Endodermal cell (in vitro differentiated cells): ENCODE measurements around the gene HBG2. TPM values are rescaled to one million over a fixed set of nuclear protein-coding genes. Genes with fewer than 3 reads are reported as not detected.
"Not testable (repeated sequence)": the region's sequence is repeated elsewhere in the genome, so short reads cannot be mapped to it uniquely, and the experiment has no call there.

Experiments
- DNase-seq: peaks from one replicate; pipeline ENCODE4 v3.0.0-alpha.2; 2017
- H3K27ac ChIP-seq: 2 replicates; pipeline ENCODE4 v1.5.1; 2013; ENCODE audit warnings: mild to moderate bottlenecking, low read depth, low read length, moderate library complexity
- H3K27me3 ChIP-seq: 2 replicates; pipeline ENCODE4 v1.6.1; 2013; ENCODE audit warnings: mild to moderate bottlenecking, low read length, moderate library complexity; ENCODE audit not compliant: insufficient read depth, control insufficient read depth, poor library complexity, severe bottlenecking
- H3K36me3 ChIP-seq: 2 replicates; pipeline ENCODE4 v1.7.0; 2013; ENCODE audit warnings: mild to moderate bottlenecking, low read length, moderate library complexity; ENCODE audit not compliant: control insufficient read depth, insufficient read depth
- H3K4me1 ChIP-seq: one replicate; pipeline ENCODE4 v1.7.0; 2013; ENCODE audit warnings: low read length; ENCODE audit not compliant: control insufficient read depth, insufficient read depth
- H3K4me3 ChIP-seq: 2 replicates; pipeline ENCODE4 v1.5.1; 2013; ENCODE audit warnings: mild to moderate bottlenecking, low read length, moderate library complexity
- H3K9ac ChIP-seq: 2 replicates; pipeline ENCODE4 v1.6.1; 2013; ENCODE audit warnings: mild to moderate bottlenecking, low read length, moderate library complexity; ENCODE audit not compliant: poor library complexity, severe bottlenecking; ENCODE audit errors: extremely low read depth
- H3K9me3 ChIP-seq: 2 replicates; pipeline ENCODE4 v1.6.1; 2013; ENCODE audit warnings: mild to moderate bottlenecking, low read length, moderate library complexity; ENCODE audit not compliant: control insufficient read depth
- H3K27ac Mint-ChIP-seq: 2 replicates; pipeline ENCODE4 v1.8.0; 2020; ENCODE audit warnings: mixed read lengths
- H3K27me3 Mint-ChIP-seq: 2 replicates; pipeline ENCODE4 v1.8.0; 2021; ENCODE audit warnings: mild to moderate bottlenecking, mixed read lengths; ENCODE audit not compliant: insufficient read depth
- H3K36me3 Mint-ChIP-seq: 2 replicates; pipeline ENCODE4 v1.8.0; 2020; ENCODE audit warnings: low read depth, mixed read lengths
- H3K4me1 Mint-ChIP-seq: 2 replicates; pipeline ENCODE4 v1.8.0; 2020; ENCODE audit warnings: mixed read lengths
- H3K4me3 Mint-ChIP-seq: 2 replicates; pipeline ENCODE4 v1.8.0; 2020; ENCODE audit warnings: mild to moderate bottlenecking, moderate library complexity, mixed read lengths
- H3K9me3 Mint-ChIP-seq: 2 replicates; pipeline ENCODE4 v1.8.0; 2020; ENCODE audit warnings: mild to moderate bottlenecking, mixed read lengths
- WGBS, 2 experiments: methylation state at CpG; one replicate each; pipeline versions ENCODE4 v1.1.5 to v1.1.7; 2013; ENCODE audit warnings: missing lambda C conversion rate in 2 of 2, mixed read lengths in 1 of 2; ENCODE audit not compliant: insufficient coverage in 1 of 2, insufficient read length in 1 of 2; 5-methylcytosine and 5-hydroxymethylcytosine counted together
- total RNA-seq, 2 donors: library from RNA; stranded (reverse); fragmentation: NEBNext Ultra II Directional in 1 of 2; extraction: Animal tissue kit (Norgen Biotek cat#: 25700) in 1 of 2; gene quantifications; 2 replicates in 1 of 2; 3 replicates in 1 of 2; pipeline ENCODE4 v1.2.1, GENCODE V29; 2021
- TF ChIP-seq, protein P1 (sequence below): fragments of 200-600 bp; sonication (generic); conservative IDR thresholded peaks from 2 replicates; pipeline ENCODE4 v1.5.0; 2021; ENCODE audit warnings: antibody characterized with exemption, mild to moderate bottlenecking

The HBG2 gene
- total RNA-seq, 2 donors from 2014 or later = 0.59 to 0.62 TPM

DNA sequence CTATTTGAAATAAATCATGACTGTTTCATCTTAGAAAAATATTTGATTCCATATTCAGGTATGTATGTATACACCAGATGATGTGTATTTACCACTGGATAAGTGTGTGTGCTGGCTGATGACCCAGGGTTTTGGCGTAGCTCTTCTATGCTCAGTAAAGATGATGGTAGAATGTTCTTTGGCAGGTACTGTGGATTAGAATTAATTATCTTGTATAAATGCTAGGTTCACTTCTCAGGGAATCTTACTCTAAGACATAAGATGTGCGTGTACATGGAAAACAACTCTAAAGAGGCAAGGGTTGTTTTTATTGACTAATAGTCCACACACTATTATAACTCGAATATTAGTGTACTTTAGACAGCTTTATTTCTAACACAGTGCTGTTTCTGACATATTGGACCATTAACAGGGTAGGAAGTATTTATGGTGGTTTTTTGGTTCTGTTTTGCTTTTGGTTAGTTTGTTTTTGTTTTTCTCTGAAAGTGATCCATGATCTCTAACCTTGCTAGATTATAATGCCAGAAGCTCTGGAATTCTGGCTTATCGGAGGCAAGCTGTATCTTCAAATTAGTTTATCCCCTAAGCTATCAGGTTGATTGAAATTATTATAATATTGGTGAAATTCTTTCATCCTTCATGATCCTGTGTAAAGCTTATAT is 3.9 kb downstream of the HBG2 start:
- Histone ChIP-seq H3K27ac (no peak overlapping the region), H3K4me1 (no peaks in the 10 kb centered on the region), H3K9ac (no peak overlapping the region), H3K9me3 (no peaks in the 10 kb centered on the region), H3K27me3 (no peaks in the 10 kb centered on the region), H3K36me3 (no peaks in the 10 kb centered on the region), H3K4me3 (no peak overlapping the region)
- H3K36me3 Mint-ChIP-seq = no peaks in the 10 kb centered on the region
- no peak for DNase-seq
- H3K4me1 Mint-ChIP-seq = peaks cover 9% of the 10 kb centered on the region
- WGBS, 2 experiments = 96% methylated on average over 4 of the region's 4 CpGs; no CpG with 5 or more reads in 1 of the 2 experiments
- H3K27me3 Mint-ChIP-seq = no peaks in the 10 kb centered on the region
- no peak overlapping the region for H3K27ac Mint-ChIP-seq
- no peaks in the 10 kb centered on the region for H3K9me3 Mint-ChIP-seq
- H3K4me3 Mint-ChIP-seq = no peak overlapping the region
- TF ChIP-seq, protein P1, sequence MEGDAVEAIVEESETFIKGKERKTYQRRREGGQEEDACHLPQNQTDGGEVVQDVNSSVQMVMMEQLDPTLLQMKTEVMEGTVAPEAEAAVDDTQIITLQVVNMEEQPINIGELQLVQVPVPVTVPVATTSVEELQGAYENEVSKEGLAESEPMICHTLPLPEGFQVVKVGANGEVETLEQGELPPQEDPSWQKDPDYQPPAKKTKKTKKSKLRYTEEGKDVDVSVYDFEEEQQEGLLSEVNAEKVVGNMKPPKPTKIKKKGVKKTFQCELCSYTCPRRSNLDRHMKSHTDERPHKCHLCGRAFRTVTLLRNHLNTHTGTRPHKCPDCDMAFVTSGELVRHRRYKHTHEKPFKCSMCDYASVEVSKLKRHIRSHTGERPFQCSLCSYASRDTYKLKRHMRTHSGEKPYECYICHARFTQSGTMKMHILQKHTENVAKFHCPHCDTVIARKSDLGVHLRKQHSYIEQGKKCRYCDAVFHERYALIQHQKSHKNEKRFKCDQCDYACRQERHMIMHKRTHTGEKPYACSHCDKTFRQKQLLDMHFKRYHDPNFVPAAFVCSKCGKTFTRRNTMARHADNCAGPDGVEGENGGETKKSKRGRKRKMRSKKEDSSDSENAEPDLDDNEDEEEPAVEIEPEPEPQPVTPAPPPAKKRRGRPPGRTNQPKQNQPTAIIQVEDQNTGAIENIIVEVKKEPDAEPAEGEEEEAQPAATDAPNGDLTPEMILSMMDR = no peak

GRCh38 chr11:5249807-5250396 is 4.7 kb downstream of the HBG2 start, which contains the start of gene HBG1:
Gene HBG1 (minus strand): TSS chr11:5249857. CDS start chr11:5249804, 53 bp downstream.
- not testable (repeated sequence) for H3K36me3 ChIP-seq, H3K4me3 Mint-ChIP-seq, H3K36me3 Mint-ChIP-seq, H3K27ac ChIP-seq, H3K9me3 Mint-ChIP-seq, H3K4me3 ChIP-seq, H3K4me1 ChIP-seq, H3K9me3 ChIP-seq, DNase-seq, H3K9ac ChIP-seq, H3K27me3 ChIP-seq, H3K27ac Mint-ChIP-seq, H3K4me1 Mint-ChIP-seq, H3K27me3 Mint-ChIP-seq
- 92% methylated on average over 3 of the region's 9 CpGs; no CpG with 5 or more reads in 1 of the 2 experiments for WGBS, 2 experiments

- H3K9me3 Mint-ChIP-seq, H3K36me3 Mint-ChIP-seq, DNase-seq, H3K27ac Mint-ChIP-seq, H3K4me3 Mint-ChIP-seq, H3K27ac ChIP-seq, H3K4me1 Mint-ChIP-seq, H3K27me3 ChIP-seq, H3K9ac ChIP-seq, H3K4me1 ChIP-seq, H3K27me3 Mint-ChIP-seq, H3K4me3 ChIP-seq, H3K9me3 ChIP-seq, H3K36me3 ChIP-seq: not testable (repeated sequence)
- WGBS, 2 experiments = 100% methylated on average over 2 of the region's 7 CpGs; no CpG with 5 or more reads in 1 of the 2 experiments
Observed at GRCh38 chr11:5248498-5248897, 6.1 kb downstream of the HBG2 start.

GRCh38 chr11:5247472-5248192 is 6.9 kb downstream of the HBG2 start:
- Mint-ChIP-seq H3K4me3 (no peak overlapping the region), H3K4me1 (peaks cover 5% of the 10 kb centered on the region), H3K36me3 (no peaks in the 10 kb centered on the region), H3K27me3 (no peaks in the 10 kb centered on the region), H3K9me3 (no peaks in the 10 kb centered on the region), H3K27ac (no peak overlapping the region)
- no peaks in the 10 kb centered on the region for H3K9me3 ChIP-seq
- 87% methylated on average over 3 of the region's 3 CpGs; no CpG with 5 or more reads in 1 of the 2 experiments for WGBS, 2 experiments
- no peaks in the 10 kb centered on the region for H3K27me3 ChIP-seq
- no peak overlapping the region for H3K4me3 ChIP-seq
- H3K27ac ChIP-seq = no peak overlapping the region
- DNase-seq = no peak
- no peaks in the 10 kb centered on the region for H3K36me3 ChIP-seq
- no peak overlapping the region for H3K9ac ChIP-seq
- H3K4me1 ChIP-seq = no peaks in the 10 kb centered on the region
- TF ChIP-seq, protein P1 = no peak
